Keratinocyte (primary cell): ENCODE measurements around the gene UBXN4. TPM values are rescaled to one million over a fixed set of nuclear protein-coding genes. Genes with fewer than 3 reads are reported as not detected.

Experiments
- DNase-seq: peaks from one replicate; pipeline ENCODE4 v3.0.0-alpha.2; 2011; ENCODE audit warnings: low read depth, missing footprints, low spot score
- FAIRE-seq: peaks from 2 replicates; lab custom pipeline; 2011; peaks lifted over from hg19 to GRCh38; lab: Jason Lieb, UNC
- H2AFZ ChIP-seq: 2 replicates; pipeline ENCODE4 v1.6.0; 2012; ENCODE audit warnings: low read length, control low read depth, inconsistent platforms; ENCODE audit not compliant: control insufficient read depth
- H3K27ac ChIP-seq: 2 replicates; pipeline ENCODE4 v1.5.1; 2011; ENCODE audit warnings: low read length; ENCODE audit not compliant: control insufficient read depth, insufficient read depth
- H3K27me3 ChIP-seq: 3 replicates; pipeline ENCODE4 v1.6.0; 2011; ENCODE audit warnings: low read length; ENCODE audit not compliant: control insufficient read depth, insufficient read depth; ENCODE audit errors: extremely low read depth
- H3K36me3 ChIP-seq, 2 experiments: 2 replicates in 1 of 2; 3 replicates in 1 of 2; pipeline ENCODE4 v1.5.1; 2011; ENCODE audit warnings: low read length in 2 of 2, mild to moderate bottlenecking in 1 of 2; ENCODE audit not compliant: control insufficient read depth in 2 of 2, insufficient read depth in 2 of 2; ENCODE audit errors: extremely low read depth in 1 of 2
- H3K4me1 ChIP-seq: 3 replicates; pipeline ENCODE4 v1.5.1; 2011; ENCODE audit warnings: low read length; ENCODE audit not compliant: control insufficient read depth, insufficient read depth; ENCODE audit errors: extremely low read depth
- H3K4me2 ChIP-seq: 3 replicates; pipeline ENCODE4 v1.6.0; 2011; ENCODE audit warnings: low read depth, low read length; ENCODE audit not compliant: control insufficient read depth, insufficient read depth; ENCODE audit errors: extremely low read depth
- H3K4me3 ChIP-seq, 3 experiments: fragments of 200-600 bp in 1 of 3; sonication (generic) in 1 of 3; 2 replicates in 2 of 3; 3 replicates in 1 of 3; pipeline ENCODE4 v1.5.1; 2011 to 2016; ENCODE audit warnings: low read length in 3 of 3, mild to moderate bottlenecking in 3 of 3, control low read depth in 2 of 3, inconsistent platforms in 1 of 3, low read depth in 1 of 3, mixed read lengths in 1 of 3, mixed run types in 1 of 3, moderate library complexity in 1 of 3; ENCODE audit not compliant: control insufficient read depth in 2 of 3, insufficient read depth in 2 of 3; ENCODE audit errors: extremely low read depth in 1 of 3
- H3K79me2 ChIP-seq: 2 replicates; pipeline ENCODE4 v1.6.0; 2012; ENCODE audit warnings: low read length; ENCODE audit not compliant: control insufficient read depth, insufficient read depth
- H3K9ac ChIP-seq: 3 replicates; pipeline ENCODE4 v1.6.0; 2011; ENCODE audit warnings: low read length; ENCODE audit not compliant: control insufficient read depth, insufficient read depth; ENCODE audit errors: extremely low read depth
- H3K9me1 ChIP-seq: 3 replicates; pipeline ENCODE4 v1.6.0; 2011; ENCODE audit warnings: low read length; ENCODE audit not compliant: control insufficient read depth, insufficient read depth; ENCODE audit errors: extremely low read depth
- H3K9me3 ChIP-seq: 2 replicates; pipeline ENCODE4 v1.5.1; 2012; ENCODE audit warnings: low read depth, low read length; ENCODE audit not compliant: control insufficient read depth
- H4K20me1 ChIP-seq: 3 replicates; pipeline ENCODE4 v1.6.0; 2011; ENCODE audit warnings: low read length; ENCODE audit not compliant: control insufficient read depth, insufficient read depth; ENCODE audit errors: extremely low read depth
- EZH2 ChIP-seq: IDR thresholded peaks from one replicate; pipeline ENCODE4 v1.6.1; 2012; ENCODE audit warnings: inconsistent platforms, mild to moderate bottlenecking, low read length, moderate library complexity
- dilution Hi-C: fragments of 300-500 bp; cut with MboI; formaldehyde crosslinking; loops from one replicate; pipeline ENCODE4 v1.7.0; 2020; ENCODE audit warnings: low sequenced_read_pairs; ENCODE audit not compliant: extremely low pct_ligation_motif_present
- polyA plus RNA-seq, 5 experiments: library from polyadenylated mRNA; depleted of rRNA in 3 of 5; stranded (reverse) in 3 of 5; stranded (forward) in 1 of 5; unstranded in 1 of 5; fragments of >200 nt; gene quantifications; 1 replicate in 1 of 5; 2 replicates in 3 of 5; 3 replicates in 1 of 5; pipeline versions ENCODE4 v1.2.1 to v1.2.3, GENCODE V29; 2011 to 2012; ENCODE audit warnings: missing spikeins in 2 of 5, low read depth in 1 of 5, low replicate concordance in 1 of 5
- TF ChIP-seq, protein P1 (sequence below), 3 experiments: IDR thresholded peaks in 1 of 3; conservative IDR thresholded peaks in 1 of 3; optimal IDR thresholded peaks in 1 of 3; 2 replicates in 2 of 3; 3 replicates in 1 of 3; pipeline versions ENCODE3 to v1.5.1; 2011; ENCODE audit warnings: low read length in 3 of 3, mild to moderate bottlenecking in 3 of 3, moderate library complexity in 2 of 3, control low read depth in 1 of 3, inconsistent platforms in 1 of 3; ENCODE audit not compliant: insufficient read depth in 2 of 3; ENCODE audit errors: extremely low read depth in 1 of 3

UBXN4 gene
- polyA plus RNA-seq, 1 donor (not counting 4 experiments of a cell fraction or from before 2014, with no cell fraction given): 92.2 TPM

DNA sequence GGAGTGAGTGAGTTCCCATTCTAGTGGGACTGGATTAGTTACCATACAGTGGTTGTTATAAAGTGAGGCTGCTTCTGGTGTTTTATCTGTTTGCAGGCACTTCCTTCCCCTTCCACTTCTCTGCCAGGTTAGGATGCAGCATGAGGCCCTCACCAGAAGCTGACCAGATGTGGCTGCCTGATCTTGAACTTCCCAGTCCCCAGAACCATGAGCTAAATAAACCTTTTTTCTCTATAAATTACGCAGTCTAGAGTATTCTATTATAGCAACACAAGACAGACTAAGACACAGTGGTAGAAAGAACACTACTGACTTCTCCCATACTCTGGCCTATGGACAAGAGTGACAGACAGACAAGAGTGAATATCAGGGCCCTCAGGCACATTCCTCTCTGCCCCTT is 81.2 kb downstream of the UBXN4 start:
- dilution Hi-C loops: no loop called here
- no peak overlapping the region for H3K9ac ChIP-seq
- no peaks in the 10 kb centered on the region for H3K27me3 ChIP-seq
- FAIRE-seq (no peak), DNase-seq (no peak)
- H3K4me3 ChIP-seq: no peak overlapping the region
- H3K4me2 ChIP-seq: no peak overlapping the region
- H3K9me3 ChIP-seq: no peaks in the 10 kb centered on the region
- no peaks in the 10 kb centered on the region for H4K20me1 ChIP-seq
- TF ChIP-seq, protein P1, sequence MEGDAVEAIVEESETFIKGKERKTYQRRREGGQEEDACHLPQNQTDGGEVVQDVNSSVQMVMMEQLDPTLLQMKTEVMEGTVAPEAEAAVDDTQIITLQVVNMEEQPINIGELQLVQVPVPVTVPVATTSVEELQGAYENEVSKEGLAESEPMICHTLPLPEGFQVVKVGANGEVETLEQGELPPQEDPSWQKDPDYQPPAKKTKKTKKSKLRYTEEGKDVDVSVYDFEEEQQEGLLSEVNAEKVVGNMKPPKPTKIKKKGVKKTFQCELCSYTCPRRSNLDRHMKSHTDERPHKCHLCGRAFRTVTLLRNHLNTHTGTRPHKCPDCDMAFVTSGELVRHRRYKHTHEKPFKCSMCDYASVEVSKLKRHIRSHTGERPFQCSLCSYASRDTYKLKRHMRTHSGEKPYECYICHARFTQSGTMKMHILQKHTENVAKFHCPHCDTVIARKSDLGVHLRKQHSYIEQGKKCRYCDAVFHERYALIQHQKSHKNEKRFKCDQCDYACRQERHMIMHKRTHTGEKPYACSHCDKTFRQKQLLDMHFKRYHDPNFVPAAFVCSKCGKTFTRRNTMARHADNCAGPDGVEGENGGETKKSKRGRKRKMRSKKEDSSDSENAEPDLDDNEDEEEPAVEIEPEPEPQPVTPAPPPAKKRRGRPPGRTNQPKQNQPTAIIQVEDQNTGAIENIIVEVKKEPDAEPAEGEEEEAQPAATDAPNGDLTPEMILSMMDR (optimal IDR thresholded peaks at IDR 0.05 in 1 of 3, IDR thresholded peaks at IDR 0.05 in 1 of 3, conservative IDR thresholded peaks at IDR 0.05 in 1 of 3; ENCODE audit: extremely low read depth in 1 of 3, insufficient read depth in 2 of 3, low read length in 3 of 3): no peak
- TF ChIP-seq EZH2: no peak
- no peak overlapping the region for H2AFZ ChIP-seq
- H3K9me1 ChIP-seq: no peaks in the 10 kb centered on the region
- no peaks in the 10 kb centered on the region for H3K4me1 ChIP-seq
- H3K27ac ChIP-seq: no peak overlapping the region
- no peaks in the 10 kb centered on the region for H3K36me3 ChIP-seq
- H3K79me2 ChIP-seq: no peaks in the 10 kb centered on the region

DNA sequence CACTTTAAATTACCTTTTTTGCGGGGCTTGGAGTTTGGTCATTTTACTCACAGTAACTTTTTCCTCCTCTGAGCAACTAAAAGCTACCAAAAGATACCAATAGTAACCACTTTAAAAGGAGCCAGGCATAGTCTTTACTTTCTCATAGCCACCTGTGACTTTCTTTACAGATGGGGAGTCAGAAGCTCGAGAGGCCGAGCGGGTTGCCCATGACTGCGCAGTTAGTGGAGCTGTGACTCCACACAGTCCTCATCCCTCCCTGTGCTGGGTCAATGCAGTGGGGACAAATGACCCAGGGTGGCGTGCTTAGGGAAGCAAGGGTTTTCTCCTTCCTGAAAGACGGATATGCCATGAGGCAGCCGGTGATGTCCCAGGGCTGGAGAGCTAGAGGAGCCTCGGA is 83.5 kb downstream of the UBXN4 start:
- FAIRE-seq (no peak), DNase-seq (no peak)
- Histone ChIP-seq H3K27me3 (no peaks in the 10 kb centered on the region), H3K4me2 (no peak overlapping the region), H3K4me1 (no peaks in the 10 kb centered on the region), H3K36me3 (no peaks in the 10 kb centered on the region), H3K4me3 (no peak overlapping the region), H3K9me1 (no peaks in the 10 kb centered on the region), H4K20me1 (no peaks in the 10 kb centered on the region), H2AFZ (no peak overlapping the region), H3K9me3 (no peaks in the 10 kb centered on the region), H3K9ac (no peak overlapping the region), H3K27ac (no peak overlapping the region), H3K79me2 (no peaks in the 10 kb centered on the region)
- dilution Hi-C loops: no loop called here
- TF ChIP-seq, protein P1 (optimal IDR thresholded peaks at IDR 0.05 in 1 of 3, IDR thresholded peaks at IDR 0.05 in 1 of 3, conservative IDR thresholded peaks at IDR 0.05 in 1 of 3; ENCODE audit: extremely low read depth in 1 of 3, insufficient read depth in 2 of 3, low read length in 3 of 3): no peak
- TF ChIP-seq EZH2: no peak
